Natural killer cell (primary cell): Measurements from ENCODE around the gene DPYD. TPM values are rescaled to one million over a fixed set of nuclear protein-coding genes. Genes with fewer than 3 reads are reported as not detected.
A peak's percentile ranks its signal among the peaks of the same experiment; 100 is the strongest.

Experiments used
- ATAC-seq, 3 donors: fragments of 150-1000 bp in 2 of 3; fragments of 200-7000 bp in 1 of 3; cut with Tn5 transposase; 1 replicate in 1 of 3; 2 replicates in 2 of 3; pipeline ENCODE4 v1.10.0; 2021; ENCODE audit warnings: mild to moderate bottlenecking in 2 of 3, moderate library complexity in 2 of 3
- DNase-seq, 2 donors: peaks; one replicate each; pipeline versions ENCODE4 v3.0.0 to v3.0.0-alpha.2; 2013 to 2021; ENCODE audit warnings: mixed read lengths in 1 of 2
- H3K27ac ChIP-seq: one replicate; pipeline ENCODE4 v1.5.1; 2013; ENCODE audit warnings: mild to moderate bottlenecking, low read length
- H3K27me3 ChIP-seq: one replicate; pipeline ENCODE4 v1.6.1; 2013; ENCODE audit warnings: low read length; ENCODE audit not compliant: control insufficient read depth, insufficient read depth
- H3K36me3 ChIP-seq: one replicate; pipeline ENCODE4 v1.6.1; 2013; ENCODE audit warnings: low read length; ENCODE audit not compliant: control insufficient read depth, insufficient read depth
- H3K4me1 ChIP-seq: one replicate; pipeline ENCODE4 v1.6.1; 2013; ENCODE audit warnings: low read length; ENCODE audit not compliant: control insufficient read depth, insufficient read depth
- H3K4me3 ChIP-seq: one replicate; pipeline ENCODE4 v1.5.1; 2013; ENCODE audit warnings: low read length
- H3K9me3 ChIP-seq: one replicate; pipeline ENCODE4 v1.6.1; 2013; ENCODE audit warnings: low read length; ENCODE audit not compliant: control insufficient read depth, insufficient read depth
- H3K27ac Mint-ChIP-seq, 2 donors: one replicate each; pipeline ENCODE4 v1.8.0; 2022; ENCODE audit warnings: mild to moderate bottlenecking in 2 of 2, mixed read lengths in 2 of 2, moderate library complexity in 1 of 2
- H3K27me3 Mint-ChIP-seq, 2 donors: one replicate each; pipeline ENCODE4 v1.8.0; 2022; ENCODE audit warnings: low read depth in 2 of 2, mixed read lengths in 2 of 2
- H3K36me3 Mint-ChIP-seq: one replicate; pipeline ENCODE4 v1.8.0; 2022; ENCODE audit warnings: mixed read lengths
- H3K4me1 Mint-ChIP-seq, 2 donors: one replicate each; pipeline ENCODE4 v1.8.0; 2022; ENCODE audit warnings: mixed read lengths in 2 of 2
- H3K4me3 Mint-ChIP-seq: one replicate; pipeline ENCODE4 v1.8.0; 2022; ENCODE audit warnings: mild to moderate bottlenecking, moderate library complexity, mixed read lengths
- H3K9me3 Mint-ChIP-seq, 2 donors: one replicate each; pipeline ENCODE4 v1.8.0; 2022; ENCODE audit warnings: mixed read lengths in 2 of 2
- CTCF ChIP-seq: fragments of 200-600 bp; IDR thresholded peaks from one replicate; pipeline ENCODE4 v1.8.0; 2022; ENCODE audit warnings: antibody characterized with exemption
- WGBS: methylation state at CpG from one replicate; pipeline ENCODE4 v1.1.7; 2013; ENCODE audit warnings: missing lambda C conversion rate; ENCODE audit not compliant: insufficient coverage; 5-methylcytosine and 5-hydroxymethylcytosine counted together
- intact Hi-C: fragments of 100-400 bp; cut with micrococcal nuclease; formaldehyde crosslinking; loops from one replicate; pipeline ENCODE4 v1.14.2; 2022
- total RNA-seq, 4 donors: library from RNA; stranded (reverse); fragments of 120-200 nt in 1 of 4; gene quantifications; one replicate each; pipeline versions ENCODE4 v1.2.3 to v1.2.4, GENCODE V29; 2013 to 2022

DPYD gene
- total RNA-seq, 3 donors from 2014 or later (not counting 1 experiment from before 2014, with no cell fraction given): 56.6 to 66.7 (median 56.9) TPM

- H3K27ac Mint-ChIP-seq: no peak overlapping the region
- Histone ChIP-seq H3K4me3 (no peak overlapping the region), H3K27me3 (no peaks in the 10 kb centered on the region), H3K36me3 (no peaks in the 10 kb centered on the region), H3K4me1 (no peaks in the 10 kb centered on the region), H3K27ac (no peak overlapping the region), H3K9me3 (peaks cover 3% of the 10 kb centered on the region)
- H3K9me3 Mint-ChIP-seq: no peaks in the 10 kb centered on the region
- intact Hi-C loops: no loop called here
- DNase-seq (no peak), ATAC-seq (no peak)
- no peaks in the 10 kb centered on the region for H3K27me3 Mint-ChIP-seq
- no peak overlapping the region for H3K4me3 Mint-ChIP-seq
- H3K36me3 Mint-ChIP-seq: no peaks in the 10 kb centered on the region
- TF ChIP-seq CTCF: no peak
- 88% methylated on average over 1 of the region's 1 CpG for WGBS
- peaks cover 40 to 43% of the 10 kb centered on the region in 2 donors for H3K4me1 Mint-ChIP-seq
Observed at GRCh38 chr1:97903626-97904025, 17.2 kb downstream of the DPYD start.

- Mint-ChIP-seq H3K27ac (peak overlapping the region; percentile 52 to 91), H3K4me1 (peaks cover 50 to 51% of the 10 kb centered on the region in 2 donors), H3K9me3 (no peaks in the 10 kb centered on the region), H3K36me3 (no peaks in the 10 kb centered on the region), H3K27me3 (no peaks in the 10 kb centered on the region), H3K4me3 (peak overlapping the region; percentile 14)
- Histone ChIP-seq H3K36me3 (no peaks in the 10 kb centered on the region), H3K27me3 (no peaks in the 10 kb centered on the region), H3K9me3 (peaks cover 9% of the 10 kb centered on the region), H3K4me3 (no peak overlapping the region), H3K27ac (no peak overlapping the region), H3K4me1 (no peaks in the 10 kb centered on the region)
- 96% methylated on average over 2 of the region's 2 CpGs for WGBS
- ATAC-seq (no peak), DNase-seq (no peak)
- intact Hi-C loops: no loop called here
- TF ChIP-seq CTCF: no peak
Observed at GRCh38 chr1:97902067-97902466, 18.8 kb downstream of the DPYD start.

- no peaks in the 10 kb centered on the region for H3K27me3 ChIP-seq
- ATAC-seq (peak; percentile 83 to 89 (median 85)), DNase-seq (peak in 1 of 2 donors; percentile 13)
- no peaks in the 10 kb centered on the region for H3K4me1 ChIP-seq
- H3K36me3 ChIP-seq: no peaks in the 10 kb centered on the region
- intact Hi-C loops: no loop called here
- peaks cover 9% of the 10 kb centered on the region for H3K9me3 ChIP-seq
- peak overlapping the region; percentile 38 for H3K27ac ChIP-seq
- H3K4me3 Mint-ChIP-seq: peak overlapping the region; percentile 85
- TF ChIP-seq CTCF: no peak
- no peaks in the 10 kb centered on the region for H3K27me3 Mint-ChIP-seq
- H3K9me3 Mint-ChIP-seq: no peaks in the 10 kb centered on the region
- no peak overlapping the region for H3K4me3 ChIP-seq
- H3K36me3 Mint-ChIP-seq: no peaks in the 10 kb centered on the region
- H3K27ac Mint-ChIP-seq: peak overlapping the region; percentile 84 to 91
- peaks cover 51 to 60% of the 10 kb centered on the region in 2 donors for H3K4me1 Mint-ChIP-seq
- 39% methylated on average over 2 of the region's 2 CpGs for WGBS
Observed at GRCh38 chr1:97901017-97901658, 19.7 kb downstream of the DPYD start.

- no peak for DNase-seq
- H3K27ac Mint-ChIP-seq: no peak overlapping the region
- WGBS: 92% methylated on average over 2 of the region's 3 CpGs
- H3K9me3 Mint-ChIP-seq: no peaks in the 10 kb centered on the region
- H3K36me3 Mint-ChIP-seq: no peaks in the 10 kb centered on the region
- TF ChIP-seq CTCF: no peak
- no peaks in the 10 kb centered on the region for H3K27me3 Mint-ChIP-seq
- peaks cover 55 to 67% of the 10 kb centered on the region in 2 donors for H3K4me1 Mint-ChIP-seq
- no peak for ATAC-seq
- no peaks in the 10 kb centered on the region for H3K27me3 ChIP-seq
- H3K4me3 ChIP-seq: no peak overlapping the region
- H3K4me3 Mint-ChIP-seq: no peak overlapping the region
- H3K27ac ChIP-seq: no peak overlapping the region
- intact Hi-C loops: no loop called here
- no peaks in the 10 kb centered on the region for H3K4me1 ChIP-seq
- H3K36me3 ChIP-seq: no peaks in the 10 kb centered on the region
- peaks cover 9% of the 10 kb centered on the region for H3K9me3 ChIP-seq
Observed at GRCh38 chr1:97898948-97899347, 21.9 kb downstream of the DPYD start.
